ENCODE measurements around the gene MTA2. TPM values are rescaled to one million over a fixed set of nuclear protein-coding genes. Genes with fewer than 3 reads are reported as not detected.
"Not testable (repeated sequence)": the region's sequence is repeated elsewhere in the genome, so short reads cannot be mapped to it uniquely, and the experiment has no call there.

Gene MTA2
- total RNA-seq, 2 donors from 2014 or later = 38.1 to 60.6 TPM

GRCh38 chr11:62599901-62600300, 1.8 kb downstream of the MTA2 start:
- DNase-seq (no peak), ATAC-seq (no peak)
- intact Hi-C loops (cut with DNase I) = loop anchor here in 1 of 2 donors (10.0 kb wide), 1 partner anchor 255 kb away; no protein-coding TSS in a partner anchor

DNA sequence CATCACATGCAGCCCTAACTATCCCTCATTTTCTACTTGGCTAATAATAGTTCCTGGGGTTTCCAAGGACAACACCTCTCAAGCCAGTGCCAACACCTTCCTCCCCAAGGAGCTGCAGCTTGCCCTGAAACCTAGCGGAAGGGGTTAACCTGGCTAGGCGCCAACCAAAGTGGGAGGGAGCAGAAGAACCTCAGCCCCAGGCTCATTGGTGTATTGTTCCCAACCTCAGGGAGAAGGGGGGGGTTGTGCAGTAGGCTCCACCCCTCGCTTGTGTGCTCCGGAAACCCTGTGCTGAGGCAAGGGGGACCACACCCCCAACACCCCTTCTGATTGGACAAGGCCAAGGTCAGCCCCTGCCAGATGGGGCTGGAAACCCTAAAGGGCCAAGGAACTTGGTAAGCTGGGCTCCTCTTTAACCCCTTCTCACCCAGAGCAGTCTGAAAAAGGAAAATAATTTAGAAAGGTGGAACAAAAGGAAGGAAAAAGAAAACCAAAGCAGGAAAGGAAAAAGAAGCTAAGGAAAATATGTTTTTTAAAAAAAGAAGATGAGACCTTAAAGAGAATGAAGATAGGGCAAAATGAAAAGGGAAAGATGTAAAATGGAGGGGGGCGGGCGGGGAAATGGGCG, 2.5 kb downstream of the MTA2 start:
- DNase-seq (peak; percentile 96), ATAC-seq (peak; percentile 73)
- intact Hi-C loops (cut with DNase I) = no loop called here

- no peak for ATAC-seq
- DNase-seq = no peak
- intact Hi-C loops (cut with DNase I) = no loop called here
Measured at GRCh38 chr11:62595124-62595523, 6.5 kb downstream of the MTA2 start.

GRCh38 chr11:62593434-62594044, 8.1 kb downstream of the MTA2 start:
- DNase-seq (peak; percentile 85), ATAC-seq (peak in 1 of 2 donors; percentile 22)
- intact Hi-C loops (cut with DNase I) = no loop called here

- DNase-seq = no peak
- intact Hi-C loops (cut with DNase I) = no loop called here
- ATAC-seq = no peak
Measured at GRCh38 chr11:62592989-62593421, 8.7 kb downstream of the MTA2 start.

DNA sequence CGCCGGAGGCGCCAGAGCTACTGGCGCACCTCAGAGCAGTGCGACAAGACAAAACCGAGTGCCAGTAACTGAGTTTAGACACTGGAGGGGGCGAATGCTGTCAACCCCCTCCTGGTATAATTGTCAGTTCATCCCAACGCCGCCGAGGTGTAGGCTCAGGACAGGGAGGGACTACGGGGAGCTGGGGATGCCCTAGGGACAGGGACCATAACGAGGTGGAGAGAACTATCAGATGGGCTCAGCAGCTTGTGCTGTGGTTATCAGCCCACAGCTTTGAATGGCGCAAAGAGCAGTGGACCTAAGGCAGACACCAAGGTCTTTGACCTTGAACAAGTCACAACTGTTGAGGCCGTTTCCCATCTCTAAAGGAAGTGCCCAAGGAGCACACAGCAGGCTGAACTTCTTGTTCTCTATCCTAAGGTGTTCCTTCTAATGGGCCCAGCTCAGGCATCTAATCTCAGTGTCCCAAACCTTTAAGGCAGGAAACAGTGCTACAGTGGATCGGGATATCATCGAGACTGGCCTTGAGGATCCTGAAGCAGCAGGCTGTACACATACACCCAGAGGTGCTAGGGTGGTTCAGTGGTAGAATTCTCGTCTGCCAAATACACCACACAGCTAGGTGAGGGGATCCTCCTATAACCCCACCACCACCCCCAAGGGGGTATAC, 9.4 kb downstream of the MTA2 start:
- peak; percentile 7 to 16 for ATAC-seq
- no peak for DNase-seq
- intact Hi-C loops (cut with DNase I) = no loop called here

DNA sequence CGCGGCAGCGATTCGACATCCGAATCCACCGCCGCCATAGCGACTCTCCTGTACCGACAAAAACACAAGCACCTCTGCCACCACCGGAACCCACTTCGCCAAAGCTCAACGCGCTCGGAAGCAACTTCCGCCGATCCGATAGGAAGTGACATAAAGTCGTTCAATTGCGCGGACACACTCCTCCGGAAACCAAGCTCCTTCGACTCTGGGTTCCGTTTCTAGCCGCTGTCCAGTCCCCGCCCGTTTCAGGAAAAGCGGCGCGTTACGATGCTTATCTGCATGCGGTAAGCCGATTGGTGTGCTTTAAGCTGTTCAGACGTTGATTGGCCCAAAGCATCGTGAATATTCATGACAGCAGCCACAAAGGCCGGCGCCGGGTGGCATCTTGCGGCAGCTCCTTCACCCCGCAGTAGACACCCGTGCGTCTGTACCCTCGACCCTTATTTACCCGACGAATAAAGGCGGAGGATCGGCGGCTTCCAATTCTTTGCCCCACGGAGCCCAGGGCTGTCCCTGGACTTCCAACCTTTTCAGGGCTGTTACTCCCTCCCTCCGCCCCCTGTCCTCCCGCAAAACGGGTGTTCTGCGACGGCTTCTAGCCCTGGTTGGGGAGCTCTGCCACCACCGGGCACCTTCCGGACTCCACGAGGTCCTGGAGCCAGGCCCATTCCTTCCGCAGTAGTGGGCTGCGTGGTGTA, 10.1 kb downstream of the MTA2 start, which contains the start of gene TUT1:
Gene TUT1 (minus strand): TSS at position 76 of the 698 bp plus-strand sequence. CDS start 38 bp downstream, at position 38.
- peak; percentile 96 to 97 for ATAC-seq
- DNase-seq = peak; percentile 96
- intact Hi-C loops (cut with DNase I) = no loop called here

- DNase-seq = peak; percentile 14
- intact Hi-C loops (cut with DNase I) = no loop called here
- no peak for ATAC-seq
Measured at GRCh38 chr11:62588966-62589637, 12.6 kb downstream of the MTA2 start.

GRCh38 chr11:62585356-62585755, 16.3 kb downstream of the MTA2 start:
- ATAC-seq; DNase-seq; intact Hi-C loops (cut with DNase I): not testable (repeated sequence)

DNA sequence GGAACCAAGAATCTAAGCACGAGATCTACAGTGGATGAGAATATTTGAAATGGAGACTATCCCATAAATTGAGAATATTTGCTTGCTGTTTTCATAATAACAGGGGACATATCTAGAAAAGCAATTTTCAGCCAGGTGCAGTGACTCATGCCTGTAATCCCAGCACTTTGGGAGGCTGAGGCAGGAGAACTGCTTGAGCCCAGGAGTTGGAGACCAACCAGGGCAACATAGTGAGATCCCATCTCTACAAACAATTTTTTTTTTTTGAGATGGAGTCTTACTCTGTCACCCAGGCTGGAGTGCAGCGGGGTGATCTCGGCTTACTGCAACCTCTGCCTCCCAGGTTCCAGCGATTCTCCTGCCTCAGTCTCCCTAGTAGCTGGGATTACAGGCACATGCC, 19.9 kb downstream of the MTA2 start:
- ATAC-seq; intact Hi-C loops (cut with DNase I): not testable (repeated sequence)
- DNase-seq = peak; percentile 5

GRCh38 chr11:62580959-62581715, 20.5 kb downstream of the MTA2 start:
- intact Hi-C loops (cut with DNase I) = no loop called here
- ATAC-seq (no peak), DNase-seq (peak; percentile 8)

DNA sequence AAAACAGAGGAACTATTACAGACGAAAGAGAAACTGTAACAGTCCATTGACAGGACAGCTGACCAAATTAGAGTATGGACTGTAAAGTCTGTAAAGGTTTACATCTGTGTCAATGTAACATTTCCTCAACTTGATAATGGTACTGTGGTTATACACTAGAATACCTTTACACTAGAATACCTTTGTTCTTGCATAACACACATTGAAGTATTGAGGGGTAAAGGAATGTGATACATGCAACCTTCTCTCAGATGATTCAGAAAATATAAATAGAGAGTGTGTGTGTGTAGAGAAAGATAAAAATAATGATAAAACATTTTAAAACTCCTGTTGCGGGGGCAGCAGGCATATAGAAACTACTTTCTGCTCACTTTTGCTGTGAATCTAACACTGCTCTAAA, 22.4 kb downstream of the MTA2 start:
- ATAC-seq = no peak
- no peak for DNase-seq
- intact Hi-C loops (cut with DNase I) = no loop called here

DNA sequence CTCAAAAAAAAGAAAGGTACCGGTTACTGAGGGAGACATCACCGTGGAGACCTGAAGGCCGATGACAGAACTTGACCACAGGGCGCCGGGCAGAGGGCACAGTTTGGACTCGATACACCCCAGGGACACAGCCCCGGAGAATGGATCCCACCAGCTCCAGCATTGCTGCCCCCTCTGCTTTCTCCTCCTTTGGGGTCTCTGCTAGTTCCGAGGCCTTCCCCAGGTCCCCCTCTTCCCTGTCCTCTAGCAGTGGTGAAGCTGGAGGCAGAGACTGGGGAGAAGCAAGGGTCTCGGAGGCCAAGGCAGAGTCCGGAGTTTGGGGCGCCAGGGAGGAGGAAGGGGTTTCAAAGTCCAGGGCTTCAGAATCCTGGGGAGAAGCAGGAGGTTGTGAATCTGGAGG, 23.1 kb downstream of the MTA2 start:
- no peak for ATAC-seq
- intact Hi-C loops (cut with DNase I) = no loop called here
- peak; percentile 14 for DNase-seq

DNA sequence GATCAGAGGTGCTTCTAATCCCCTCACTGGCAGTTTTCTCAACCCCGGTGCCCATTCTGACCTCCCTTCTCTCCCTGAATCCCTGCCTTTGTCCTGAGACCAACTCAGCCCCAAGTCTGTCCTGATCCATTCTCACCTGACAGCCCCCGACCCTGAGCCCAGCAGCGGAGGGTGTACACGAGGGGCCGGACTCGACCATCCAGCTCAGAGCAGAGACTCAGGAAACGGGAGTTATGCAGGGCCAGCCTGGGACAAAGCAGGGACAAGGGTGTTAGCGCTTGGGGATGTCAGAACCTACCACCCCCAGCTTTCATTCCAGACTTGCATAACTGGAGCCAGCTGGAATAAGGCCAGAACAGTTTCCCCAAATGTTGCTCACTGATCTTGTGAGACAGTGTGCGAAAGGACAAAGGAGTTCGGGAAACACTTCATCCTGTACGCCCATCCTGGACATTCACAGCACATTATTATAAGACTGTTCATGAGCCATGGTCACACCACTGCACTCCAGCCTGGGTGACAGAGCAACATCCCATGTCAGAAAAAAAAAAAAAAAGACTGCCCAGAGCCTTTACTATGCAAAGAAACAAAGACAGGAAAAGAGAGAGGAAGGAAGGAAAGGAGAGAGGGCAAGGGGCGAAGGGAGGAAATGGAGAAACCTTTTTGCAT, 24.5 kb downstream of the MTA2 start:
- ATAC-seq (no peak), DNase-seq (peak; percentile 56)
- intact Hi-C loops (cut with DNase I) = no loop called here

DNA sequence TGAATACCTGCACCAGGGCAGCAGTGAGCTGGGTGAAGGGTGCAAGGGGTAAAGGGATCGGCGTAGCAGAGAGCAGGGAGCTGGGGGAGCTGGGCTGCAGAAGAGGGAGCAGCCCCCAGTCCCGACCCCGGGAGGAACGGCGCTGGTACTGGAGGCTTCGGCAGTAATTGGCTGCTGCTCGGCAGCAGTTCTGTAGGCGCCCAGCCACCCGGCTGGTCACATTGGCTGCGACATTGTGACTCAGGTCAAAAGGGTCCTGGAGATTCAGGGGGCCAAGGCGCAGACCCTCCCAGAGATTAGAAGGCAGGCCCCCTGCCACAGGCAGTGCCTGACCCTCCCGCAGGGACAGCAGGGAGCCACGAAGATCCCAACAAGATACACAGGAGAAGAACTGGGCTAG, 25.8 kb downstream of the MTA2 start:
- ATAC-seq (no peak), DNase-seq (peak; percentile 14)

DNA sequence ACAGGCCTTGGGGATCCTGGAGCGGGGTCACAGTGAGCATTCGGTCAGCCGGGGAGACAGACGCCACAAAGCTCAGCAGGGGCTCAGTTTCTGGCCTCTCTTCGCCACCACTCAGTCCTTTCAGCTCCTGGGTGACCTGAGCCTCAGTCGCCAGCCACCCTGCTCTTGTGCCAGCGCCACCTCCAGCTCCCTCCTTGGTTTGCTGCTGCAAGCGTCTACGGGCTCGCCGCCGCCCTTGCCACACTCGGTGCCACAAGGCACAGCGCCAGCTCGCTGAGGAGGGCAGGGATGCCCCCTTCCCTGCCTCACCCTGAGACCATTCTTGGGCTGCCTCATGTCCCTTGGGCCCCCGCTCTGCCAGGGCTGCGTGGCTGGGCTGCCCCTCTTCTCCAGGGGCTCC, 26.5 kb downstream of the MTA2 start:
- ATAC-seq (no peak), DNase-seq (peak; percentile 29)
- intact Hi-C loops (cut with DNase I) = no loop called here

More for the DNA sequence above, 25.8 kb downstream of the MTA2 start:
- intact Hi-C loops (cut with DNase I) = no loop called here

GRCh38 chr11:62574363-62575071, 27.1 kb downstream of the MTA2 start:
- DNase-seq = peak; percentile 28
- ATAC-seq = peak; percentile 21 to 41
- intact Hi-C loops (cut with DNase I) = no loop called here

All from left cardiac atrium (tissue), 4 donors.